KMS-11 (cell line): ENCODE results near the gene KCNJ6.

Experiments
- H2AFZ ChIP-seq: fragments of 200-600 bp; sonication (generic); 2 replicates; pipeline ENCODE4 v1.6.1; 2016; ENCODE audit warnings: antibody characterized with exemption, mixed run types, low read depth
- H3K27ac ChIP-seq: fragments of 200-600 bp; sonication (generic); 2 replicates; pipeline ENCODE4 v1.6.1; 2016; ENCODE audit warnings: mild to moderate bottlenecking, mixed run types
- H3K27me3 ChIP-seq: fragments of 200-600 bp; sonication (generic); 2 replicates; pipeline ENCODE4 v1.6.1; 2017; ENCODE audit warnings: mild to moderate bottlenecking, low read depth, mixed run types, moderate library complexity; ENCODE audit not compliant: insufficient read depth
- H3K36me3 ChIP-seq: fragments of 200-600 bp; sonication (generic); 2 replicates; pipeline ENCODE4 v1.6.1; 2017; ENCODE audit warnings: mild to moderate bottlenecking, mixed run types; ENCODE audit not compliant: insufficient read depth
- H3K4me1 ChIP-seq: fragments of 200-600 bp; sonication (generic); 2 replicates; pipeline ENCODE4 v1.6.1; 2016; ENCODE audit warnings: mild to moderate bottlenecking, low read depth, mixed run types; ENCODE audit not compliant: poor library complexity, severe bottlenecking
- H3K4me2 ChIP-seq: fragments of 200-600 bp; sonication (generic); 2 replicates; pipeline ENCODE4 v1.7.0; 2016; ENCODE audit warnings: mild to moderate bottlenecking, mixed run types
- H3K4me3 ChIP-seq: fragments of 200-600 bp; sonication (generic); IDR thresholded peaks from 2 replicates; pipeline ENCODE4 v1.6.1; 2017; ENCODE audit warnings: low read depth, low read length, mixed read lengths; ENCODE audit not compliant: insufficient read depth
- H3K79me2 ChIP-seq: fragments of 200-600 bp; sonication (generic); 2 replicates; pipeline ENCODE4 v1.6.1; 2016; ENCODE audit warnings: low read depth, mixed run types; ENCODE audit not compliant: insufficient read depth
- H3K9ac ChIP-seq: fragments of 200-600 bp; sonication (generic); 2 replicates; pipeline ENCODE4 v1.6.1; 2016; ENCODE audit warnings: mild to moderate bottlenecking, mixed run types
- H4K20me1 ChIP-seq: fragments of 200-600 bp; sonication (generic); 2 replicates; pipeline ENCODE4 v1.6.1; 2016; ENCODE audit warnings: mild to moderate bottlenecking, mixed run types; ENCODE audit not compliant: insufficient read depth
- TF ChIP-seq, protein P1 (sequence below): fragments of 200-600 bp; sonication (generic); conservative IDR thresholded peaks from 2 replicates; pipeline ENCODE4 v1.6.1; 2017; ENCODE audit warnings: low read depth, mild to moderate bottlenecking, antibody characterized with exemption, low read length, moderate library complexity, mixed read lengths

Gene KCNJ6

DNA sequence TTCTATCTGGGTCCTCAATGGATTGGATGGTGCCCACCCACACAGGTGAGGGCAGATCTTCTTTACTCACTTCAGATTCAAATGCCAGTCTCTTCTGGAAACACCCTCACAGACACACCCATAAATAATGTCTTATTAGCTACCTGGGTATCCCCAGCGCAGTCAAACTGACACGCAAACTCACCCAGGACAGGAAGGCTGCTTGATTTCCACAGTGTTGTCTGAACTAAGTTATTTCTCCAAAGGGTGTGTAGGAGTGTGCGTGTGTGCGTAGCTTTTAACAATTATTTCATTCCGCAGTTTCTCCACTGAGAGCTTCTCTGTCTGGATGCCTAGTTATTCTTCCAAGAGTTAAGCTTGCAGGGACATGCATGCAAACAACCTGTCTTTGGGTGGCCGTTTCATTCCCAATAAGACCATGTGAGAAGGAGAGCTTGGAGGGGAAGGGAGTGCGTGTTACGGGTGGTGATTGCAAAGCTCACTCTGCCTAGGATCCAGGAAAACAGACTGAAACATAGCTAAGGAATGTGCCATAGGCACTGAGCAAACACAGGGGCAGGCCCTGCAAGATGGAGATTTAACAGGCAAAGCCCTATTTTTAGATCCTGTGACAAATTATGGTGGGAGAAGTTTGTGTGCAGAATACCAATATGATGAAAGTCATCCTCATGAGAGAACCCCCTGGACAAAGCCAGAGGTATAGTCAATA is 280.0 kb downstream of the KCNJ6 start:
- Histone ChIP-seq H3K27ac (no peak overlapping the region), H4K20me1 (no peaks in the 10 kb centered on the region), H3K4me2 (no peak overlapping the region)

DNA sequence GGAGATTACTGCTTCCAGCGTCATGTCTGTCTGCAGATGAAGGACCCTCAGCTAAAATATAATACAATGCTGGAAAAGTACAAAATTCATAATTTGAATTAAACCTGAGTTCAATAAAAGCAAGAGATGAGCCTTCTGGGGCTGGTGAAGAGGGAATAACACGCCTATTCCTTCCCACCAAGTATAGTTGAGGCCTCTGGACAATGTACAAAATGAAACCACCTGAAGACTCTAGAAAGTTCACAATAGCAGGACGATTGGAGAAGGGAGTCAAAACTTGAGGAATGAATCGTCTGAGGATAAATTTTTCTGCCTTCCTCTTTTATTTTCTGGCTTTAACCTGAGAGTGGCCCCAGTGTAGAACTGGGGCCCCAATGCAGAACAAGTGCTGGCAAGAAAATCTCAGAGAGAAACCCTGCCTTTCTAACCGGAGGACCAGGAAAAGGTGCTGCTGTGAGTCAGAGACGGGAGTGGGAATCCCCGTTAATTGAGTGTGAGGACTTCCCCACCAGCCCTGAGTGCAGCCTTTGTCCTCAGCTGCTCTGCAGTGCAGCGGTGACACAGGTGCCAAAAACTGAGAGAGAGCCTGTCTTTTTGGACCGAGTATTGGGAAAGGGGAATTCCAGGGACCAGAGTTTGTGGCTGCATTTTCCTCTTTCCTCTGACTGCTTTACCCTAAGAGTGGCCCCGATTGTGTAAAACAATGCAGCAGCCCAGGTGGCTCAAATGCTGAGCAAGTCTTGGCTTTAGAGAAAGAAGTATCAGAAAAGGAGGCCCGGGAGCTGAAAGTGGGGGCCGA is 284.7 kb downstream of the KCNJ6 start:
- Histone ChIP-seq H3K9ac (peak overlapping the region; percentile 13; the same call in 1 of the 2 replicates), H3K36me3 (no peaks in the 10 kb centered on the region), H3K27ac (peak overlapping the region; percentile 61), H3K4me3 (no peak overlapping the region), H4K20me1 (no peaks in the 10 kb centered on the region), H2AFZ (peak overlapping the region; percentile 5; the same call in 1 of the 2 replicates), H3K4me2 (peak overlapping the region; percentile 66), H3K4me1 (peaks cover 47% of the 10 kb centered on the region), H3K27me3 (no peaks in the 10 kb centered on the region), H3K79me2 (no peaks in the 10 kb centered on the region)
- TF ChIP-seq, protein P1, sequence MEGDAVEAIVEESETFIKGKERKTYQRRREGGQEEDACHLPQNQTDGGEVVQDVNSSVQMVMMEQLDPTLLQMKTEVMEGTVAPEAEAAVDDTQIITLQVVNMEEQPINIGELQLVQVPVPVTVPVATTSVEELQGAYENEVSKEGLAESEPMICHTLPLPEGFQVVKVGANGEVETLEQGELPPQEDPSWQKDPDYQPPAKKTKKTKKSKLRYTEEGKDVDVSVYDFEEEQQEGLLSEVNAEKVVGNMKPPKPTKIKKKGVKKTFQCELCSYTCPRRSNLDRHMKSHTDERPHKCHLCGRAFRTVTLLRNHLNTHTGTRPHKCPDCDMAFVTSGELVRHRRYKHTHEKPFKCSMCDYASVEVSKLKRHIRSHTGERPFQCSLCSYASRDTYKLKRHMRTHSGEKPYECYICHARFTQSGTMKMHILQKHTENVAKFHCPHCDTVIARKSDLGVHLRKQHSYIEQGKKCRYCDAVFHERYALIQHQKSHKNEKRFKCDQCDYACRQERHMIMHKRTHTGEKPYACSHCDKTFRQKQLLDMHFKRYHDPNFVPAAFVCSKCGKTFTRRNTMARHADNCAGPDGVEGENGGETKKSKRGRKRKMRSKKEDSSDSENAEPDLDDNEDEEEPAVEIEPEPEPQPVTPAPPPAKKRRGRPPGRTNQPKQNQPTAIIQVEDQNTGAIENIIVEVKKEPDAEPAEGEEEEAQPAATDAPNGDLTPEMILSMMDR: no peak

More for the DNA sequence above, 280.0 kb downstream of the KCNJ6 start:
- no peaks in the 10 kb centered on the region for H3K36me3 ChIP-seq
- H3K4me1 ChIP-seq: peaks cover 18% of the 10 kb centered on the region
- H3K79me2 ChIP-seq: no peaks in the 10 kb centered on the region
- no peak overlapping the region for H2AFZ ChIP-seq
- no peak overlapping the region for H3K9ac ChIP-seq
- no peaks in the 10 kb centered on the region for H3K27me3 ChIP-seq
- H3K4me3 ChIP-seq: no peak overlapping the region
- TF ChIP-seq, protein P1: no peak

DNA sequence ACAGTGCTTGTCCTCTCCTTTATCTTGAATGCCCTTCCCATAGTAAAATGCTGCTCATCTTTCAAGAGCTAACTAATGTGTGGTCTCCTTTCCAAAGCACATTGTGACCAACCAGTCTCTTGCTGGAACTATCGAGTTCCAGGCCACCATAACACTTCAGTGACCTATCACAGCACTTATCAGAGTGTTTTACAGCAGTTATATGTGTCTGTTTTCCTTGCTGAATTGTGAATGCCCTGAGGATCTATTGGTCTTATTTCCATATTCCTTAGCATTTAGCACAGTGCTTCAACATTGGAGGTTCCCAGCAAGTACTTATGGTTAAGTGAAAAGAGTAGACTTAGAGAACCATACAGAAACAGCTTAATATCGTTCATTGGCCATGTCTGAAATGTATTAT is 285.4 kb downstream of the KCNJ6 start:
- no peaks in the 10 kb centered on the region for H3K36me3 ChIP-seq
- H3K79me2 ChIP-seq: no peaks in the 10 kb centered on the region
- H3K4me3 ChIP-seq: no peak overlapping the region
- TF ChIP-seq, protein P1: no peak
- no peaks in the 10 kb centered on the region for H3K27me3 ChIP-seq
- H2AFZ ChIP-seq: no peak overlapping the region
- peak overlapping the region; percentile 61 for H3K27ac ChIP-seq
- H3K4me1 ChIP-seq: peaks cover 52% of the 10 kb centered on the region
- H3K9ac ChIP-seq: peak overlapping the region; percentile 13; the same call in 1 of the 2 replicates
- H3K4me2 ChIP-seq: peak overlapping the region; percentile 66
- no peaks in the 10 kb centered on the region for H4K20me1 ChIP-seq

DNA sequence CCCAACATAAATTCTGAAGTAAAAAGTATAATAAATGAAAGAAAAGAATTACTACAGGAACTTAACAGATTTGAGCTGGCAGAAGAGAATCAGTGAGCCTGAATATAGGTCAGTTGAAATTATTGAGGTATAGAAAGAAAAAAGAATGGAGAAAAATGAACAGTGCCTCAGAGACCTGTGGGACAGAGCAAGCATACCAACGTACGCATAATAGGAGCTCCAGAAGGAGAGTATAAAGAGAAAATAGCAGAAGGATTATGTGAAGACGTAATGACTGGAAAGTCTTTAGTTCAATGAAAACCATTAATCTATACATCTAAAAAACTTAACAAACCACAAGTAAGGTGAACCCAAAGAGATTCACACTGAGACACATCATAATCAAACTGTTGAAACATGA is 287.9 kb downstream of the KCNJ6 start:
- Histone ChIP-seq H3K79me2 (no peaks in the 10 kb centered on the region), H2AFZ (no peak overlapping the region), H3K9ac (no peak overlapping the region), H3K4me3 (no peak overlapping the region), H3K27ac (no peak overlapping the region), H3K36me3 (no peaks in the 10 kb centered on the region), H4K20me1 (no peaks in the 10 kb centered on the region), H3K4me1 (peaks cover 55% of the 10 kb centered on the region), H3K4me2 (no peak overlapping the region), H3K27me3 (no peaks in the 10 kb centered on the region)
- TF ChIP-seq, protein P1: no peak
